Spleen (tissue), 7 donors: ENCODE results near the gene SLC2A4.

Experiments
- POLR2A ChIP-seq, 3 donors: fragments of 450-650 bp; IDR thresholded peaks; one replicate each; pipeline ENCODE4 v1.5.1; 2017; ENCODE audit warnings: antibody characterized with exemption in 3 of 3, mild to moderate bottlenecking in 1 of 3
- POLR2AphosphoS5 ChIP-seq, 3 donors: sonication (generic); formaldehyde crosslinking; IDR thresholded peaks; one replicate each; pipeline ENCODE4 v1.5.1; 2017; ENCODE audit warnings: antibody characterized with exemption in 3 of 3
- TF ChIP-seq, protein P1 (sequence below), 11 experiments: fragments of 200-600 bp in 7 of 11; fragments of 450-650 bp in 4 of 11; sonication (generic) in 4 of 11; IDR thresholded peaks in 8 of 11; conservative IDR thresholded peaks in 3 of 11; 1 replicate in 7 of 11; 2 replicates in 4 of 11; pipeline versions ENCODE4 v1.4.0 to v1.8.0; 2016 to 2021; ENCODE audit warnings: antibody characterized with exemption in 11 of 11, inconsistent platforms in 4 of 11, mild to moderate bottlenecking in 1 of 11
- donor health status: DM: no; HTN: no; CAD: no; lungs with moderate emphysema.
- donor health status: DM: no; HTN: no; CAD: no.
- donor health status: DM: no; HTN: no; CAD: no.

DNA sequence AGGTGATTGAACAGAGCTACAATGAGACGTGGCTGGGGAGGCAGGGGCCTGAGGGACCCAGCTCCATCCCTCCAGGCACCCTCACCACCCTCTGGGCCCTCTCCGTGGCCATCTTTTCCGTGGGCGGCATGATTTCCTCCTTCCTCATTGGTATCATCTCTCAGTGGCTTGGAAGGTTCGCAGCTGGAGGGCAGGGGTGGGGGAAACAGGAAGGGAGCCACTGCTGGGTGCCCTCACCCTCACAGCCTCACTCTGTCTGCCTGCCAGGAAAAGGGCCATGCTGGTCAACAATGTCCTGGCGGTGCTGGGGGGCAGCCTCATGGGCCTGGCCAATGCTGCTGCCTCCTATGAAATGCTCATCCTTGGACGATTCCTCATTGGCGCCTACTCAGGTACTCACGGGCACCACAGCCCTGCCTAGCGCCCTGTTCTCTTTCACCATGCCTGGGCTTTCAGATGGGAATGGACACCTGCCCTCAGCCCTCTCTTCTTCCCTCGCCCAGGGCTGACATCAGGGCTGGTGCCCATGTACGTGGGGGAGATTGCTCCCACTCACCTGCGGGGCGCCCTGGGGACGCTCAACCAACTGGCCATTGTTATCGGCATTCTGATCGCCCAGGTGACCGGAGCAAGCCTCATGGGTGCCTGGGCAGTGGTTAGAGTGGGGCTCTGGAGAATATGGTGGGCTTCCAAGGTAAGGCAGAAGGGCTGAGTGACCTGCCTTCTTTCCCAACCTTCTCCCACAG is 2.1 kb downstream of the SLC2A4 start:
- TF ChIP-seq, protein P1, sequence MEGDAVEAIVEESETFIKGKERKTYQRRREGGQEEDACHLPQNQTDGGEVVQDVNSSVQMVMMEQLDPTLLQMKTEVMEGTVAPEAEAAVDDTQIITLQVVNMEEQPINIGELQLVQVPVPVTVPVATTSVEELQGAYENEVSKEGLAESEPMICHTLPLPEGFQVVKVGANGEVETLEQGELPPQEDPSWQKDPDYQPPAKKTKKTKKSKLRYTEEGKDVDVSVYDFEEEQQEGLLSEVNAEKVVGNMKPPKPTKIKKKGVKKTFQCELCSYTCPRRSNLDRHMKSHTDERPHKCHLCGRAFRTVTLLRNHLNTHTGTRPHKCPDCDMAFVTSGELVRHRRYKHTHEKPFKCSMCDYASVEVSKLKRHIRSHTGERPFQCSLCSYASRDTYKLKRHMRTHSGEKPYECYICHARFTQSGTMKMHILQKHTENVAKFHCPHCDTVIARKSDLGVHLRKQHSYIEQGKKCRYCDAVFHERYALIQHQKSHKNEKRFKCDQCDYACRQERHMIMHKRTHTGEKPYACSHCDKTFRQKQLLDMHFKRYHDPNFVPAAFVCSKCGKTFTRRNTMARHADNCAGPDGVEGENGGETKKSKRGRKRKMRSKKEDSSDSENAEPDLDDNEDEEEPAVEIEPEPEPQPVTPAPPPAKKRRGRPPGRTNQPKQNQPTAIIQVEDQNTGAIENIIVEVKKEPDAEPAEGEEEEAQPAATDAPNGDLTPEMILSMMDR (IDR thresholded peaks at IDR 0.05 in 8 of 11, conservative IDR thresholded peaks at IDR 0.05 in 3 of 11): no peak
- TF ChIP-seq POLR2AphosphoS5 (IDR thresholded peaks at IDR 0.05) (no peak), POLR2A (IDR thresholded peaks at IDR 0.05) (no peak)
